Stimulated activated CD4-positive, alpha-beta T cell treated with anti-CD3 and anti-CD28 coated beads, Interleukin-15, amount 100 ng/mL, for 1 hour (primary cell): ENCODE measurements around the gene KCNK10.

Experiments used
- DNase-seq, 2 donors: peaks; one replicate each; pipeline ENCODE4 v3.0.0-alpha.2; 2020; ENCODE audit warnings: low read depth in 1 of 2, low spot score in 1 of 2

Gene KCNK10

DNA sequence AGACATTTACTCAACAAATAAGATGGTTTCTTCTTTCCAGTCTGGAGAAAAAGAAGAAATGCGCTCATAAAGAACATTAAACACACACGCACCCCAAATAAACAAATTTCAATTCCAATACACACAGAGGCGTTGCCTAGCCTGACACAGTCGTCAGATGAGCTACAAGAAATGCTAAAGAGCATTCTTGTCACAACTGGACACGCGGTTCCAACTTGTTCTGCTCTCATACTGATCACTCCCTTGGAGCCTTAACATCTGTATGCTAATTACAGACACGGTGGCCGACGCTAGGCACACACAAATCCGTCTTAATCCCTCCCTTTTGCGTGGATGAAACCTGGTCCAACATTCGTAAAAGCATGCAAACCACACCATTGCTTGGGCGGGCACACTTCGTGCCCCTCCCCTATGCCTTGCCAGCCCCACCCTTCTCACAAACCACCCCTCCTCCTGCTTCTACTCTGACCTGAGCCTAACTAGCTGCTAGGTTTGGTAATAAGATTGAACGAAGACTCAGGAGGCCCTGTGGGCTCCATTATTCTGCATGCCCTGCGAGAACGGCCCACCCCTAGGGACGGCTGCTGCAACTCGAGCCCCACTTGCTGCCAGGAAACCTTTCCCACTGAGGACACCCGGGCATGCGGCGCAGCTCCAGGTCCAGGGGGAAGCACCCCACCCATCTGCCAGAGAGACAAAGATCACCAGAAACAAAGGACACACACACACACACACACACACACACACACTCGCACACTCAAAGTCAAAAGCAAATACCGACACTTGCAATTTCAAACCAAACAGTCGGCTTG, 1.2 kb downstream of the KCNK10 start:
- DNase-seq, result no peak

DNA sequence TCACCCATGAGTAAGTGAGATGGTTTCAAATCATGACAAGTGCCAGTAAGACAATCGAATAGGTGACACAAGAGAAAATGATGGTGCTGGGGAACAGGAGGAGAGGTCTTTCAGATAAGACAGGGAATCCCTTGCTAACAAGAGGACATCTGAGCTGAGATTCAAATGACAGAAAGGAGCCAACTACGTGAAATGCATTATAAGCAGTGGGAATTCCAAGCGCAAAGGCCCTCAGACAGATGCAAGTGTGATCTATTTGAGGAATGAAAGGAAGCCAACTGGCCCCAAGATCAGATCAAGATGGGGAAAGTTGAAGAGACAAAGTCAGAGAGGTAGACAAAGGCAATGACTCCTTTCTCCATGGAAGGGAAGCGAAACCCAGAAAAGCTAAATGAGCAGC, 4.7 kb downstream of the KCNK10 start:
- no peak for DNase-seq

DNA sequence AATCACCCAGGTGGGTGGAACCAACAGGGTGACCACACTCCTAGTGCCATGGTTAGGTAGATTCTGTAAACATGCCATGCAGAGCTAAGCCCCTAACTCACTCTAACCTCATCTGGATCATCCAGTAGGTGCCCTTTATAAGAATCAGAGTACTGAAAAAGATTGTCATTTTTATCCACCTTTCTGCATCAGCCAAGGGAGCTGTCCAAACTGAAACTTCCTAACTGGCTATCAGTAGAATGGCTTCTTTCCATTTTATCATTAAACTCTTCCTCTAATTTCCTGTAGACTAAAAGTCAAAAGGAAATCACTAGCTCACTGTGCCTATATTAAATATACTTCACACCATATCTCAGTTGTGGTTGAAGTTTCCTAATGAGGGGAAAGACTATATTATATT, 6.5 kb downstream of the KCNK10 start:
- no peak for DNase-seq

DNA sequence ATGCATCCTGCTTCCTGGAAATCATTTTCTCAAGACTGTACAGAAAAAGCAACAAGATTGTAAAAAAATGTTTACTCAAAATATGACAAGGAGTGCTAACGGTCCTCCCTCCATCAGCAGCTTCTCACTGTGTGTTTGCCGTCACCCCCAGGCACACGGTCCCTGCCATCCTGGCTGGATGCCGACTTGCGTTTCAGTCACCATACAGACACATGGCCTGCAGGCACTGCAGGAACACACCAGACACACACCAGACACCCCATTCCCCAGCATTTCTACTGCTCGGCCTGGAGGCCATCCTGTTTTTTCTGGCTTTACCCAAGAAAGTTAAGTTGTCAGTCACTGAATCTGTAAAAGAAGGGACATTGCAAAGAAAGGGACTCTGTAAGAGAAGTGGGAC, 10.8 kb downstream of the KCNK10 start:
- no peak for DNase-seq

DNA sequence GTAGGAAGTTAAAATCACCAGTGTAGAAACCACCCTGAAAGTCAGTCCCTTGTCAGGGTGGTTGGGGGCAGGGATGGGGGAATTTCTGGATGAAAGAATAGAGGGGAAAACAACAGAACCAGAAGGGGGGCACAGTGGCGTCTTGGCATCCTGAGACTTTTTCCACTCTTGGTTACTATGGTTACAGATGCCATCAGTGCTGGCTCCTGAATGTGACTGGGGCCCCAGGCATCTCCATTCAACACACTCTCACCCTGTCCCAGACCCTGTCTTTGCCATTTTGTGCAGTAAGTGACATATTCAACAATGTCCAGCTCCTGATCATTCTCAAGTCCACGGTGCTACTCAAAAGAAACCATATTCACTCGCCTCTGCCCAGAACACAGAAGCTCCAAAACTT, 11.3 kb downstream of the KCNK10 start:
- no peak for DNase-seq

DNA sequence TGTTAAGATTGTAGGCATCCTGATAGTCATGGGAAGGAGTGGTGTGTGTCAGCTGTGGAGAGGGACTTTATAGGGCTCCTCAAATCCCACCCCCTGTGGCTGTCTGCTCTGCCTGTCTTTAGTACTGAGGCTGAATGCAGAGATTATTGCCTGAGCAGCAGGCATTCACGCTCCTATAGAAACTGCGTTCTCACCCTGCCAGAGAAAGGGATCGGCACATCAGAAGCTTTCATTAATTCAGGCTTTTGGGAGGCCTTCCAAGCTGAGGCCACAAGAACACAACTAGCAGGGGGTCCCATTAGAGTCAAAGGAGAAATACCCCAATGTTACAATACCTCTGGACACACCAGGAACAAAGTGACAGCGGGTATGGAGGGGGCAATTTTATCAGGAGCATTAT, 12.6 kb downstream of the KCNK10 start:
- no peak for DNase-seq

DNA sequence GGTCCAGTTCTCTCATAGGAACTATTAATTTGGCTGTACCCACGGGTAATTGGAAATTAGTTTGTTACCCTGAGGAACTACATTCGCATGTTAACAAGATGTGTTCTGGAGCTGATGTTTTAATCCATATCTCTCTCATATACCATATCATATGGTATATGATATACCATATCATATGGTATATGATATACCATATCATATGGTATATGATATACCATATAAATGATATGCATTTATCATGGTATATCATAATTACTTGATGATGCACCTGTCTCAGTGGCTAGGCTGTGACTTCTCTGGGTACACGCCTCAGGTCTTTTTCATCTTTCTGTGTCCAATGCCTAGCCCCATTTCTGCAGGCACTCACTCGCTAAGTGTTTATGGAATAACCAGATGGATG, 13.0 kb downstream of the KCNK10 start:
- DNase-seq, result no peak

DNA sequence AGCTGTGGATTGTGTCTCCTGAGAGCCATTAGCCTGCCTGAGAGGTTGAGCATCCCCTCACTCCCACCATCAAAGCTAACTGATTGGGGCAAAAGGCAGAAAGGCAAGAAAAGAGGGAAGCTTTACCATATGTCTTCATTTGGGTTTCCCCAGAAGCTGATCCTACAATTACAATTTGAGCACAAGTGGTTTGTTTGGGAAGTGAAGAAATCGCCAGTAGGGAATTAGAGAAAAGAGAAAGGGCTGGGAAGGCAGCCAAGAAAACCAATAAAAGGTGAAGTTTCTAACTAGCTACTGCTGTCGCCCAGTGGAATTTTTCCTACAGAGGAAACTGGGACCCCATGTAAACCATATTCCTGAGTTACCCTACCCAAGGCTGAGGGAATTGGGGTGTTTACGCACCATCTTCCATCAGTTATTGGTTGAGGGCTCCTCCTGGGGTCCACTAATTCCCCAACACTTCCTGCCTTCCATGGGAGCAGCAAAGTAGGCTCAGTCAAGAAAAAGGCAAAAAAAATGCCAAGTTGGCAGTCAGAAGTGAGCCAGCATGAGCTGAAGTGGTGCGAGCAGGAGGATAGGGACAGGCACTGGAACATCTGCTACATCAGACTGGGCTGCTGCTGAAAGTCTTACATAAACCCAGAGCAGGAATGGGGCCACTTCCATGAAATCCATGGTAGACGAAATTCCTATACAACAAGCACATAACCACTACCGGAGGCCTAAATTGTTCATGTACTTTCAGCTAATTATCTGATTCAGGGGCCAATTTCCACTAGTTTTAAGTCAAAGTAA, 17.3 kb downstream of the KCNK10 start:
- DNase-seq, result no peak

DNA sequence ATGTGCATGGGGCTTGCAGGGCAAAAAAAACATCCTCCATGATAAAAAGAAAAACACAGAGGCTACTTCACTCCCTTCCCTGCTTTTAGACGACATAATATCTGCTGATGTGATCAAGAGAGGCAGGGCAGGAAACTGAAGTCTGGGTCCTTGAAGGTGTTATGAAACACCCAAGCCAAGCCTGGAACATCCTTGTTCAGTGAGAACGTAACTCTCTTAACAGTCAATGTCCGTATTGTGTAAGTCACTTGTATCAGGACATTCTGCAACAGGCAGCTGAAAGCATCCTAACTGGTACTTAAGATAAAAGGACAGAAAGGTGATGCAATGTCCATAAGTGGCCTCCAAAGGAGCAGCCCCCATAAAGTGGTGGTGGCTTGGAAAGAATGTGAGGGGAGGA, 20.0 kb downstream of the KCNK10 start:
- DNase-seq, result no peak

DNA sequence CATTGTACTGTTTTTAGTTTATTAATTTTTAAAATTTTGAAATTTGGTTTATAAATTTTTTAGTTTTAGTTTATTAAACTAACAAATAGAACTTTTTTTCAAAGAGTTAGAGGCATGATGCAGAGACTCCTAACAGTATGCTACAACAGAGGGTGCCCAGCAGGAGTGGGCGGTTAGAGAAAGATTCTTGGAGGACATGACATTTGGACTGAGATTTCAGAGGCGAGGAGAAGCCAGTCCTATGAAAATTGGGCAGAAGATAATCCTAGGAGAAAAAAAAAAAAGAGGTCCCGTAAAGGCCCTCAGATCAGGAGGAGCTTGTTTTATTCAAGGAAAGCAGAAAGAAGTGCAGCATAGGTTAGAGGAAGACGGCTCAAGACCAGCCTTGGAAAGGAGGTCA, 21.7 kb downstream of the KCNK10 start:
- DNase-seq, result no peak

DNA sequence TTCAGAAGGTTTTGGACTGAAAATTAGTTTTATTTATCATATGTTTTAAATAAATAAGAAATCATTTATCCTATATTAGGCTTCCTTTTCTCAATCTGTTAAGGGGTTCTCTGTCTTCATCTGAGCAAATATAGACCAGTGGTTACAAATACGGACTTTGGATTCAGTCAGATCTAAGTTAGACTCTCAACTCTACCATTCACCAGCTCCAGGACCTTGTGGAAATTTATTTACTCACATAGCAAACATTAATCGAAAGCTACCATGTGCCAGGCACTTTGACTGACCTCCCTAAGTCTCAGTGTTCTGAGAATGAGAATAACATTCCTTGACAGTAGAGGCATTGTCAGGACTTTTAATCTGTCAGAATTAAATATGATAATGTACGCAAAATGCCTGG, 22.3 kb downstream of the KCNK10 start:
- no peak for DNase-seq

DNA sequence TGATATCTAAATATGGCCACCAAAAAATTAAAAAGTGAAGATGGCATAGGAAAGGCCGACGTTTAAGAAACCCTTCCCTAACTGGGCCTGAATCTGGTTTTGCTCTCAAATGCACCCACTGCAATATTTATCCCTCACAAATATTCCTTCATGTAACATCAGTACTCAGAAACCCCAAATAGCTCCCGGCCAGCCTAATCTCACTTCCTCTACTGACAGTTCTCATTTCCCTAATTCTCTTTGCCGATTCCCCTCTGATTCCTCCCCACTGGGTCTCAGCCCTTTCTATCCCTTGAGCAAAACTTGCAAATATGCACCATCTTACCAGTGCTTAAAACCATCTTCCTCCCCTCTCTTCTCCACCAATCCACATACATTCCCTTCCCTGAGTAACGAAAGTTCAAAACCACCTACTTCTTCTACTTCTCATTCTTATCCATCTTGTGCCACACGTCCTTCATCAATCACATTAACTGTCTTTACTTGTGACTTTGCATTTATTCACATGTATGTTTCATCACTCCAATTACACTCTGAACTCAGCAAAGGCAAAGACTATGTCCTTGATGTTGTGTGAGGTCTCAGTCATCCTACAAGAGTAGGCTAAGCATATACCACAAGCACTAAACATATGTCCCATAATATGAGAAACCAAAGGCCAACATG, 23.1 kb downstream of the KCNK10 start:
- no peak for DNase-seq

DNA sequence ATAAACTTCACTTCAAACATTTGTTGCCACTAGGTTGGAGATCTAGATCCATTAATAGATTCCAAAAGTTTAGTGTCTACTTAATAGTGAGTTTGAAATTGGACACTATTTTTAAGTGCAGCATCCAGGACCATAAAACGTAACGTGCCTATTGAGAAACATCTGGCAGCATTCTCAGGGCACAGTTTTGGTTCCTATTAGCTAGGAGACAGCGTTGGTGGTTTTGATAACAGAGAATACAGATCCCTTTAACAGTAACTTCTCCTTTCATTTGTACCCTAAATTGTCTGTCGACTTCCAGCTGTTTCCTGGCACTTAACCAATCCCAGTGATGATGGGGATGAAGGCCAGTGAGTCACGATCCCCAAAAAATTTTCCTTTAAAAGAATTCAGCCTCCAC, 25.8 kb downstream of the KCNK10 start:
- no peak for DNase-seq

DNA sequence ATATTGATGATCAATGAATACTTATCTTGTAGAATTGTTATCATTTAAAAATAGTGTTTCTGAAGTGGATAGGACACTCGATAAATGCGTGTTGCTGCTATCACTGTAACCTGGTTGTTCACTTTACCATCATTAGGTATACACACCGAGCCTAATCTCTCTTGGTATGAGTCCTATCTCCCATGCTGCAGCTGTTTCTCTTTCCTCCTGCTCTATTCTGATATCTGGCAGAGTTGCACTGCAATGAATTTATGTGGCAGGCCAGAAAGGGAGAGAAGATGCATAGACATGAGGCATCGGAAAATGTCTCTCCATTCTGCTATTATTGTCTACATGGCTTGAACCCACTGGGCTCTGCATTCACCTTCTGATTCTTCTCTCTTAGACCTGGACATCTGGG, 26.7 kb downstream of the KCNK10 start:
- DNase-seq, result no peak

DNA sequence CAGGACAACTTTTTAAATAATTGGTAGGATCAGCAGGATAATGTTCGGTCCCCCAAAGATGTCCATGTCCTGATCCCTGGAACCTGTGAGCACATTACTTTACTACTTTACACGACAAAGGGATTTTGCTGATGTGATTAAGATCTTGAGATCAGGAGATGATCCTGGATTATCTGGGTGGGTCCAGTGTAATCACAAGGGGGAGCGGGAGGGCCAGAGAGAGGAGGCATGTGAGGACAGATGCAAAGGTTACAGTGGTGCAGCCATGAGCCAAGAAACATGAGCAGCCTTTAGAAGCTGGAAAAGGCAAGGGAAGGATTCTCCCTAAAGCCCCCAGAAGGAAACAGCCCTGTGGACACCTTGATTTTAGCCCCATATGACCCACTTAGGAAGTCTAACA, 33.1 kb downstream of the KCNK10 start:
- no peak for DNase-seq

DNA sequence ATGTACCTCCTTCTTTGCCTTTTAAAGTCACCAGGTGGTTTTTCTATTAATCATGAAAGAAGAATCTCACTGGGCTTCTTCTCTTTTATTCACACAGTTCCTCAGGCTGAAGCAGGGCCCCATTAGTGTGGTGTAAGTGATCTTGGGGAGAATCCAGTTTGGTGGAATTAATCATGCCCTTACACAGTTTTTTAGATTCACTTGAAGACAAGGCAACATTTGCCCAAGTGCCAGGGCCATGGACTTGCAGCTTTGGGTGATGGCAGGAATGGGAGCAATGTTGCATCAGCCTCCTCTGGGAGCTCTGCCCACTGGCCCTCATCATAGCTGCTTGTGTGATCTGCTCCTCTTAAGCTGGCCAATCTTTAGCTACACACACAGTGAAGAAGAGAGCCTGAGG, 33.8 kb downstream of the KCNK10 start:
- DNase-seq, result no peak

DNA sequence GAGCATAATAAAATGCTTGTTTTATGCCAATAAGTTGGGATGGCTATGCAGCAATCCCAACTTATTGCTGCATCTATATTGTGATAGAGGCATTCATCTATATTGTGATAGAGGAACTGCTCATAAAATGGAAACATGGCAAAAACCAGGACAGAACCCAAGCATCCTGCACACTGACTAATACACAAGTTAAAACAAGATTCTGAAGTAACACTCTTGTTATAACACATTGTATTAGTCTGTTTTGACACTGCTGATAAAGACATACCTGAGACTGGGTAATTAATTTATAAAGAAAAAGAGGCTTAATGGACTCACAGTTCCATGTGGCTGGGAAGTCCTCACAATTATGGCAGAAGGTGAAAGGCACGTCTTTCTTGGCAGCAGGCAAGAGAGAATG, 36.8 kb downstream of the KCNK10 start:
- no peak for DNase-seq

DNA sequence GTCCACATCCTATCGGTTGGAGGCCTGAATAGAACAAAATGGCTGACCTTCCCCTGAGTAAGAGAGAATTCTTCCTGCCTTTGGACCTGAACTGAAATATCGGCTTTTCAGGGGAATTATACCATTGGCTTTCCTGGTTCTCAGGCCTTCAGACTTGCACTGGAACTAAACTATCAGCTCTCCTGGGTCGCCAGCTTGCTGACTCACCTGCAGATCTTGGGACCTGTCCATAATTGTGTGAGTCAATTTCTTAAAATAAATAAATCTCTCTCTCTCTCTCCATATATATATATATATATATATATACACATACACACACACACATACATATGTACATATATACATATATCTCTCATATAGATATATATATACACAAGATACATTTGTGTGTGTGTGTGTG, 41.6 kb downstream of the KCNK10 start:
- DNase-seq, result no peak

DNA sequence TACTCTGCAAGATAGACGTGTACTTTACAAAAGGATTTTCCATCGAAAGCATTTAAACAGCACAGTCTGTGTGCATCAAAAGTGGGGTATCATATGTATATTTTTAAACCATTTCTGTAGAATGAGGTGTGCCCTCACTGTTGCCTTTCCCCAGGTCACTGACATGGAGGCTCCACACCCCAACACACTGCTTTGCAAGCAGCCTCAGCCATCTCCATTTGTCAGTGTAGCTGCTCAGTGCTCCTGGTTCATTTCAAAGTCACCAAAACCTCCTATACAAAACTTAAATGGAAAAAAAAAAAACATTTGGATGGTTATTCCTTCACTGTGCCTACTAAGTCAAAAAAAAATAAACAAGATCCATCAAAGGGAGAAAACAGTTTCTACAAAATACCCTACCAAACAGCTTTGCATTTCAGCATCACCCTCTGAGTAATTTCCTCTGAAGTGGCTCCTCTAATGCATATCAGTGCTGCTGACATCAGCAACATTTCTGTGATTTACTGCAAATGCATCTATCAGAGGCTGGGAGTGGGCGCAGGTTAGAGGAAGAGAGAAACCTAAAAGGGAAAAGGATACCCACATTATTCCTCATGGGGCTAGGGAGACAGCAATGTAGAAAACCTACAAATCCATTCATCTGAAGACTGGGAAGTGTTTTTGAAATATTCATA, 46.0 kb downstream of the KCNK10 start:
- DNase-seq, result no peak

DNA sequence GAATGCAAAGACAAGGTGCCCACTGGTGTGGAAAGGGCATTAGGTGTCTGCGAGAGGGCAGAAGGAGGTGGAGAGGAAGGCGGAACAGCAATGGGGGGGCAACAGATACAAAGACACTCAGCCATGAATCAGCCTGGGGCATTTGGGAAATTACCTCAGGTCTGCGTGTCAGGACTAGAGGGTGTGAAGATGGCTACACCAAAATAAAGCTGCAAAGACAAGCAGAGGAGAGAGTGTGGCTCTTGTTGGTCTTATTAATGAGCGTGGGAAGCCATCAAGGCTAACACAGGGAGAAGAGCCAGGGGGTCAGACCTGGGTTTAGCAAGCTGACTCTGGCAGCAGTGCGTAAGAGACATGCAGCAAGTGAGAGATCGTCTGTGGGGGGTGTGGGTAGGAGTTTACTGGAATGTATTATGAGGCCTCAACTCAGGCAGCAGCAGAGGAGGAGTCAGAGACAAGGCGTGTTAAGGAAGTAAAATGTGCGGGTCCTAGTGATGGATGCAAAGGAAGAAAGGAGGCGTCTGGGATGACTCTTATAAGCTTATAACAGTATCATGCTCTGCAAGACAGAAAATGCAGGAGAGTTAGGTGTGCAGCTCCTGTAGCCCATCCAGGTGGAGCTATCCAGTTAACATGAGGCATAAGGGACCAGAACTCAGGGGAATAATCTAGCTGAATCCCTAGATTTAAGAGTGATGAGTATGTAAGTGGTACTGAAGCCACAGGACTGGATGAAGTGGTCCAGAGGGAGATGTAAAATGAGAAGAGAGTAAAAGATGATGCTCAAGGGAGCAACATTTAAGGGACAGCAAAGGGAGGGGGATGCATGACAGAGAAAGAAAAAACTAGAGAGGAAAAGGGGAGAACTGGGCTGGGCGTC, 50.4 kb downstream of the KCNK10 start:
- DNase-seq, result no peak

DNA sequence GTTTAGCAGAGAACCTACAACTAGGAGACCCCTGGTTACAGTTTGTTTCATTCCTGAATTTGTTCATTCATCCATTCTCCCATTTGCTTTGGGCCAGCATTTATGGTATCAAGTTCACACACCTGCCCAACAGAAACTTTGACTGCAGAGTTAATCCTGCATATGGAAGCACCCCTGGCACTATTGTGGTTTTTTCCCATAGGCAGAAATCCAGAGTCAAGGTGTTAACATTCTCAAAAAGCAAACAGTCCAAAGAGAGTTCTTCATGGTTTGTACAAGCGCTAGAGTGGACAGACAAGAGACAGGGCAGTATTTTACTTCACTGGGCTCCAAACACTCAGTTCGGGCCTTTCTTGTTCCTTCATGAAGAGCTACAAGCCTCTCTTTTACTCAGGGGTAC, 51.9 kb downstream of the KCNK10 start:
- DNase-seq, result no peak
